Measurements from ENCODE around the gene CKMT2. TPM values are rescaled to one million over a fixed set of nuclear protein-coding genes. Genes with fewer than 3 reads are reported as not detected.

Gene CKMT2
- total and polyA plus RNA-seq, 2 of the 8 experiments (the other 6 are each of a cell fraction or from before 2014, with no cell fraction given) = 2.4 to 5.0 TPM

DNA sequence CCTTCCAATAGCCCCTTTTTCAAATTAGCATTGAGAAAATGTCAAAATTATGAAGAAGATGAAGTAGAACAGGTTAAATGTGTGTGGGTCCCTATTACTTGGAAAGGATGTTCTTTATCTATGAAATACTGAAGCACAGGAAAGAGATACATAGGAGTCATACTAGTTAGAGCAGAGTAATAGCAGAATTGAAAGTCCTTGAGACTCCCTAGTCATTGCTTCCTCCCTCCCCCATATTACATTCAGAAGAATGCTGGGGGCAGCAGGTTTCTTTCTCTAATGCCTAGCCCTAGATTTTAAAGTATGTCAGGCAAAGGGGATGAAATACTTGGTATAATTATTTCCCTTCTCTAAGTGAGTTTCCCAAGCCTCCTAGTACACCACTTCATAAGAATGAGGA lies 72.7 kb downstream of the CKMT2 start:
- H4K91ac ChIP-seq (replicated peaks; ENCODE audit: insufficient read length, low read length) = no peak overlapping the region
- H3K4me3 ChIP-seq (ENCODE audit: extremely low read depth in 1 of 4, insufficient read depth in 2 of 4, low read depth in 3 of 4, low read length in 4 of 4) = no peak overlapping the region
- no peak overlapping the region for H2AFZ ChIP-seq (ENCODE audit: low read length)
- ChIA-PET POLR2A (ENCODE audit: partially characterized antibody) (no interaction called here), CTCF (ENCODE audit: partially characterized antibody) (interaction anchor here (1.2 kb wide), 1 partner anchor 99 kb away, joined by 4 read pairs; no protein-coding TSS in a partner anchor)
- no peak overlapping the region for H3K4ac ChIP-seq (replicated peaks; ENCODE audit: insufficient read length, low read depth, low read length)
- no peak overlapping the region for H4K5ac ChIP-seq (ENCODE audit: insufficient read length, low read depth, low read length)
- H4K20me1 ChIP-seq (replicated peaks in 1 of 2; ENCODE audit: control insufficient read depth in 1 of 2, insufficient read depth in 2 of 2, low read length in 2 of 2) = no peaks in the 10 kb centered on the region
- H3K27ac ChIP-seq (ENCODE audit: low read depth, low read length) = no peak overlapping the region
- H2BK20ac ChIP-seq (ENCODE audit: low read length) = no peak overlapping the region
- H3K36me3 ChIP-seq (ENCODE audit: control insufficient read depth in 2 of 4, insufficient read depth in 4 of 4, low read length in 3 of 4) = peaks cover 0 to 14% (median 0%) of the 10 kb centered on the region in 4 experiments; a peak in 2 of 8 replicates
- peaks cover 0 to 18% of the 10 kb centered on the region in 2 experiments; a peak in 2 of 4 replicates for H3K79me2 ChIP-seq (ENCODE audit: control insufficient read depth in 1 of 2, insufficient read depth in 2 of 2, low read length in 2 of 2)
- peaks cover 0 to 6% (median 0%) of the 10 kb centered on the region in 4 experiments; a peak in 1 of 7 replicates for H3K4me1 ChIP-seq (replicated peaks in 1 of 4; ENCODE audit: control insufficient read depth in 3 of 4, insufficient read depth in 4 of 4, low read length in 3 of 4)
- no peak overlapping the region for H3K18ac ChIP-seq (ENCODE audit: extremely low read depth, low read length)
- no peaks in the 10 kb centered on the region; the same call in 1 of the 2 replicates for H3K79me1 ChIP-seq (ENCODE audit: low read depth, low read length)
- H3K9me3 ChIP-seq (ENCODE audit: insufficient read depth in 2 of 2, low read depth in 1 of 2, low read length in 1 of 2) = no peaks in the 10 kb centered on the region
- H2BK120ac ChIP-seq (replicated peaks; ENCODE audit: low read depth, low read length) = no peak overlapping the region
- DNase-seq (ENCODE audit: low read depth in 1 of 2, low spot score in 2 of 2) = no peak
- no peak overlapping the region for H3K14ac ChIP-seq (ENCODE audit: insufficient read length)
- no peak overlapping the region for H3K56ac ChIP-seq (replicated peaks; ENCODE audit: insufficient read length, low read depth, low read length)
- no peak overlapping the region for H2AK5ac ChIP-seq (ENCODE audit: low read depth, low read length)
- no peaks in the 10 kb centered on the region for H3K27me3 ChIP-seq (replicated peaks in 1 of 4; ENCODE audit: control insufficient read depth in 3 of 4, extremely low read depth in 1 of 4, insufficient read depth in 3 of 4, low read length in 3 of 4)
- FAIRE-seq = no peak
- no peak overlapping the region for H4K8ac ChIP-seq (ENCODE audit: extremely low read depth, insufficient read depth, low read length)
- no peak overlapping the region for H3K4me2 ChIP-seq (ENCODE audit: insufficient read depth in 1 of 2, low read depth in 2 of 2, low read length in 2 of 2)
- peaks cover 3% of the 10 kb centered on the region; the same call in 1 of the 2 replicates for H3K23me2 ChIP-seq (ENCODE audit: low read depth, low read length)
- H2BK12ac ChIP-seq (ENCODE audit: low read depth, low read length) = no peak overlapping the region
- H2BK15ac ChIP-seq (ENCODE audit: low read length) = no peak overlapping the region
- no peak overlapping the region for H2BK5ac ChIP-seq (ENCODE audit: low read depth, low read length)
- H3K9ac ChIP-seq (replicated peaks in 1 of 4; ENCODE audit: extremely low read depth in 1 of 4, low read depth in 3 of 4, low read length in 3 of 4) = no peak overlapping the region
- no peak overlapping the region for H3K23ac ChIP-seq (ENCODE audit: insufficient read length)
- TF ChIP-seq NRF1 (IDR thresholded peaks at IDR 0.05; ENCODE audit: low read depth, low read length) = no peak
- no peak for TF ChIP-seq HDAC2 (IDR thresholded peaks at IDR 0.05; ENCODE audit: borderline replicate concordance in 1 of 2, low read depth in 2 of 2, low read length in 2 of 2)

Data from H1 (cell line).